Suprapubic skin (tissue), 3 donors: ENCODE results near the gene MAGI3.

ENCODE experiments used
- EP300 ChIP-seq: sonication (generic); formaldehyde crosslinking; IDR thresholded peaks from one replicate; pipeline ENCODE4 v1.6.1; 2017; ENCODE audit warnings: antibody characterized with exemption
- POLR2A ChIP-seq, 2 donors: fragments of 450-650 bp; IDR thresholded peaks; one replicate each; pipeline ENCODE4 v1.6.1; 2017; ENCODE audit warnings: antibody characterized with exemption in 2 of 2, mild to moderate bottlenecking in 2 of 2, moderate library complexity in 2 of 2
- TF ChIP-seq, protein P1 (sequence below), 2 donors: fragments of 200-600 bp in 1 of 2; fragments of 450-650 bp in 1 of 2; sonication (generic) in 1 of 2; IDR thresholded peaks; one replicate each; pipeline ENCODE4 v1.5.1; 2016 to 2019; ENCODE audit warnings: antibody characterized with exemption in 2 of 2, mild to moderate bottlenecking in 1 of 2, moderate library complexity in 1 of 2

GRCh38 chr1:113576271-113576670 lies 186.0 kb downstream of the MAGI3 start:
- TF ChIP-seq, protein P1, sequence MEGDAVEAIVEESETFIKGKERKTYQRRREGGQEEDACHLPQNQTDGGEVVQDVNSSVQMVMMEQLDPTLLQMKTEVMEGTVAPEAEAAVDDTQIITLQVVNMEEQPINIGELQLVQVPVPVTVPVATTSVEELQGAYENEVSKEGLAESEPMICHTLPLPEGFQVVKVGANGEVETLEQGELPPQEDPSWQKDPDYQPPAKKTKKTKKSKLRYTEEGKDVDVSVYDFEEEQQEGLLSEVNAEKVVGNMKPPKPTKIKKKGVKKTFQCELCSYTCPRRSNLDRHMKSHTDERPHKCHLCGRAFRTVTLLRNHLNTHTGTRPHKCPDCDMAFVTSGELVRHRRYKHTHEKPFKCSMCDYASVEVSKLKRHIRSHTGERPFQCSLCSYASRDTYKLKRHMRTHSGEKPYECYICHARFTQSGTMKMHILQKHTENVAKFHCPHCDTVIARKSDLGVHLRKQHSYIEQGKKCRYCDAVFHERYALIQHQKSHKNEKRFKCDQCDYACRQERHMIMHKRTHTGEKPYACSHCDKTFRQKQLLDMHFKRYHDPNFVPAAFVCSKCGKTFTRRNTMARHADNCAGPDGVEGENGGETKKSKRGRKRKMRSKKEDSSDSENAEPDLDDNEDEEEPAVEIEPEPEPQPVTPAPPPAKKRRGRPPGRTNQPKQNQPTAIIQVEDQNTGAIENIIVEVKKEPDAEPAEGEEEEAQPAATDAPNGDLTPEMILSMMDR (IDR thresholded peaks at IDR 0.05) = no peak
- no peak for TF ChIP-seq EP300
- TF ChIP-seq POLR2A (IDR thresholded peaks at IDR 0.05) = no peak
